A673 (cell line): Measurements from ENCODE around the gene CLCF1.

Experiments used
- CTCF ChIP-seq: fragments of 300-800, 200-600 bp; sonication (generic); conservative IDR thresholded peaks from 2 replicates; pipeline ENCODE4 v1.5.1; 2017; ENCODE audit warnings: low read depth, mild to moderate bottlenecking, antibody characterized with exemption, low read length, moderate library complexity, mixed read lengths
- EZH2 ChIP-seq: fragments of 200-600 bp; sonication (generic); IDR thresholded peaks from 2 replicates; pipeline ENCODE4 v1.6.1; 2017; ENCODE audit warnings: borderline replicate concordance, low read depth, mild to moderate bottlenecking, mixed read lengths, antibody characterized with exemption, low read length; ENCODE audit not compliant: poor library complexity, severe bottlenecking

- TF ChIP-seq EZH2 (no peak), CTCF (no peak)
These were observed 51.3 kb downstream of the CLCF1 start for GRCh38 chr11:67322049-67322448.
